GM21825 (cell line): Measurements from ENCODE around the gene CALHM5.
A peak's percentile ranks its signal among the peaks of the same experiment; 100 is the strongest.

ENCODE experiments used
- ATAC-seq: cut with Tn5 transposase; IDR thresholded peaks from one replicate; pipeline ENCODE4 v1.9.1; 2021; ENCODE audit warnings: mild to moderate bottlenecking, moderate library complexity; ENCODE audit not compliant: unreplicated experiment

Gene CALHM5

GRCh38 chr6:116507324-116507723 is 4.1 kb upstream of the CALHM5 start:
- ATAC-seq, result no peak

- ATAC-seq, result no peak
These were observed 2.9 kb upstream of the CALHM5 start for GRCh38 chr6:116508527-116508926.

- peak; percentile 85 for ATAC-seq
These were observed 696 bp downstream of the CALHM5 start for GRCh38 chr6:116512111-116512559.

GRCh38 chr6:116512734-116513133 is 1.3 kb downstream of the CALHM5 start:
- no peak for ATAC-seq

- no peak for ATAC-seq
These were observed 1.9 kb downstream of the CALHM5 start for GRCh38 chr6:116513224-116513875.

- ATAC-seq, result no peak
These were observed 2.7 kb downstream of the CALHM5 start for GRCh38 chr6:116514111-116514510.

GRCh38 chr6:116515141-116515540 is 3.7 kb downstream of the CALHM5 start:
- no peak for ATAC-seq

- no peak for ATAC-seq
These were observed 7.4 kb downstream of the CALHM5 start for GRCh38 chr6:116518621-116519368.

- no peak for ATAC-seq
These were observed 11.5 kb downstream of the CALHM5 start for GRCh38 chr6:116522896-116523295.

GRCh38 chr6:116524236-116524635 is 12.8 kb downstream of the CALHM5 start:
- ATAC-seq, result no peak

GRCh38 chr6:116528133-116528532 is 16.7 kb downstream of the CALHM5 start:
- no peak for ATAC-seq

- ATAC-seq, result no peak
These were observed 17.3 kb downstream of the CALHM5 start for GRCh38 chr6:116528780-116529179.

- ATAC-seq, result no peak
These were observed 18.2 kb downstream of the CALHM5 start for GRCh38 chr6:116529466-116530290.

GRCh38 chr6:116530436-116530835 is 19.0 kb downstream of the CALHM5 start:
- ATAC-seq, result no peak

GRCh38 chr6:116531675-116532570 is 20.5 kb downstream of the CALHM5 start:
- peak; percentile 61 for ATAC-seq

GRCh38 chr6:116533233-116533957 is 22.0 kb downstream of the CALHM5 start:
- ATAC-seq, result no peak

GRCh38 chr6:116535109-116535508 is 23.7 kb downstream of the CALHM5 start:
- ATAC-seq, result no peak

GRCh38 chr6:116536216-116536621 is 24.8 kb downstream of the CALHM5 start:
- ATAC-seq, result no peak

- ATAC-seq, result no peak
These were observed 31.0 kb downstream of the CALHM5 start for GRCh38 chr6:116542426-116542825.

- no peak for ATAC-seq
These were observed 31.7 kb downstream of the CALHM5 start for GRCh38 chr6:116543149-116543548.
